ENCODE data around the gene QRFPR.

DNA sequence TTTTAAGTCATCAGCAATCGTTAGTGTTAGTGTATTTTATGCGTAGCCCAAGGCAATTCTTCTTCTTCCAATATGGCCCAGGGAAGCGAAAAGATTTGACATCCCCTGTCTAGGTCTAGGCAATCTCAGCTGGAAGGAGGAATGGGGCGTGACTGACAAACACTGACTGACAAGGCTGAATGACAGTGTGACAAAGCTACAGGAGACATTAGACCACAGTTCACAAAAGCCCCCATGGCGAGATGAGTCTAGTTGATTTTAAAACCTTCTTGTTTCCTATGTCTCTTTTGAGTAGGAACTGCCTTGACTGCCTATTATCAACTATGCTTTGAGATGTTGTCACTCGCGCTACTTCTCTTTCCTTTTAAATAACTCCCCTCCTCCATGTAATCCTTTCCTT is 42.3 kb downstream of the QRFPR start:
- TF ChIP-seq, protein P1, sequence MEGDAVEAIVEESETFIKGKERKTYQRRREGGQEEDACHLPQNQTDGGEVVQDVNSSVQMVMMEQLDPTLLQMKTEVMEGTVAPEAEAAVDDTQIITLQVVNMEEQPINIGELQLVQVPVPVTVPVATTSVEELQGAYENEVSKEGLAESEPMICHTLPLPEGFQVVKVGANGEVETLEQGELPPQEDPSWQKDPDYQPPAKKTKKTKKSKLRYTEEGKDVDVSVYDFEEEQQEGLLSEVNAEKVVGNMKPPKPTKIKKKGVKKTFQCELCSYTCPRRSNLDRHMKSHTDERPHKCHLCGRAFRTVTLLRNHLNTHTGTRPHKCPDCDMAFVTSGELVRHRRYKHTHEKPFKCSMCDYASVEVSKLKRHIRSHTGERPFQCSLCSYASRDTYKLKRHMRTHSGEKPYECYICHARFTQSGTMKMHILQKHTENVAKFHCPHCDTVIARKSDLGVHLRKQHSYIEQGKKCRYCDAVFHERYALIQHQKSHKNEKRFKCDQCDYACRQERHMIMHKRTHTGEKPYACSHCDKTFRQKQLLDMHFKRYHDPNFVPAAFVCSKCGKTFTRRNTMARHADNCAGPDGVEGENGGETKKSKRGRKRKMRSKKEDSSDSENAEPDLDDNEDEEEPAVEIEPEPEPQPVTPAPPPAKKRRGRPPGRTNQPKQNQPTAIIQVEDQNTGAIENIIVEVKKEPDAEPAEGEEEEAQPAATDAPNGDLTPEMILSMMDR (IDR thresholded peaks at IDR 0.05; ENCODE audit: insufficient read depth, low read length, poor library complexity, severe bottlenecking), result no peak
- no peak for TF ChIP-seq EZH2phosphoT487 (conservative IDR thresholded peaks at IDR 0.05; ENCODE audit: low read length)

Measured in SU-DHL-6 (cell line).